Stimulated activated CD8-positive, alpha-beta memory T cell treated with anti-CD3 and anti-CD28 coated beads, Interleukin-2, amount 100 ng/mL, for 48 hours (primary cell): ENCODE measurements around the gene SLC35B1.

Experiments used
- DNase-seq, 2 donors: peaks; one replicate each; pipeline ENCODE4 v3.0.0-alpha.2; 2020; ENCODE audit warnings: low read depth in 2 of 2

Gene SLC35B1

DNA sequence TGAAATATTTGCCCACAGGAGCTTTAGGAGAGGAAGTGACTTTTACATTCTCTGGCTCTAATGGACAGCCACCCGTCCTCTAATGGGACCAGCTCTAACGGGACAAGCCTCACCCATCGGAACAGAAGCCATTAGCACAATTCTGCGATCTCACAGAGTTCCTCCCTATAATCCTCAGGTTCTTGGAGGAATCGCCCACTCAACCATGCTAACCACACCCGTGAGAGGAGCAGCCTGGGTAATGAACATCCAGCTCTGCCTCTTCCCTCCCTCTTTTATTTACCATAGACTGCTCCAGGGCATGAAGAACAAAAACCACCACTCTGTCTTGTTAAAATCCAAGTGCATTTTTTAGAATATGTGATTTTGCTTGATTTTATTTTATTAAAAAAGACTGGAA lies 6.8 kb downstream of the SLC35B1 start:
- no peak for DNase-seq

DNA sequence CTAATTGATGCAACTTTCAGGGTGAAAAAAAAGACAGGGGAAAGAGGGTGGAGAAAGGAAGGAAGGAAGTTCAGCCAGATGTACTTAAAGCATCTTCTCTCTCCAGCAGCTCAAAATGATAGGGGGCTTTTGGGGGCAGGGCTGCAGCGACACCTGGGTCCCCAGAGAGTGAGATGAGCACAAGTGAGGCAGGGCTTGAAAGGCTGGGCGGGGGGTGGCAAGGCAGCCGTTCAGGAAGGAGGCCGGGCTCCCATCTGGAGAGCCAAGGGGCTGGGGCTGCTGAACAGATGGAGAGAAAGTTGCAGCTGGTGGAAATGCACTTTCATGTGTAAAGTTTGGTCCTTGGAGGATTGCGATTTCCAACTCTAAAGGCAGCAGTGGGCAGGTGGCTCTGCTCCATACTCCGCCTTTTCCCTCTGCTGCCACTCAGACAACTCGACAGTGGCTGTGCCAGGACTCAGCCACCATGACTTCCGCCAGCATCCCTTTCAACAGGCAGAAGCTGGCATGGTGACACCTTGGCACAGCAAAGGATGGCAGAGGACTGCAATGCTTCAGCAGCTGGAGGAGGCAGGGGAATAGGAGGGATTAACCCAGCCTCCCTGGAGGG lies 7.7 kb downstream of the SLC35B1 start:
- DNase-seq = no peak

DNA sequence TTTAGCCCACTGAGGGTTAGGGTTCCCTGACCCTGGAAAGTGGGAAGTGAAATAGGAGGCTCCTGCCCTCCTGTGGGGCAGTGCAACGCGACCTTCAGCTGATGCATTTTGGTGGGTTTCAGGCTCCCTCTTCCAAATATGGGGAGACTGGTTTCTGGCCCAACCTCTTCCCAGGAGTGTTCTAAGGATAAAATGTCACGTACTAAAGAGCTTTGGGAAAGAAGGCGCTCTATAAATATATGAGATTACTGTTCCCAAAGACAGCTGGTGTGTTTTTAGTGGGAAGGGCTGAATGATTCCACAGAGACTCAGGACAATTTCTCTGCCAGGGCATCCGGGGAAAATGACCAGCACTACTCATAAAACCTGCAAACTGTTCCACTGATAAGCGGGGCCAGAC lies 9.8 kb downstream of the SLC35B1 start:
- no peak for DNase-seq

DNA sequence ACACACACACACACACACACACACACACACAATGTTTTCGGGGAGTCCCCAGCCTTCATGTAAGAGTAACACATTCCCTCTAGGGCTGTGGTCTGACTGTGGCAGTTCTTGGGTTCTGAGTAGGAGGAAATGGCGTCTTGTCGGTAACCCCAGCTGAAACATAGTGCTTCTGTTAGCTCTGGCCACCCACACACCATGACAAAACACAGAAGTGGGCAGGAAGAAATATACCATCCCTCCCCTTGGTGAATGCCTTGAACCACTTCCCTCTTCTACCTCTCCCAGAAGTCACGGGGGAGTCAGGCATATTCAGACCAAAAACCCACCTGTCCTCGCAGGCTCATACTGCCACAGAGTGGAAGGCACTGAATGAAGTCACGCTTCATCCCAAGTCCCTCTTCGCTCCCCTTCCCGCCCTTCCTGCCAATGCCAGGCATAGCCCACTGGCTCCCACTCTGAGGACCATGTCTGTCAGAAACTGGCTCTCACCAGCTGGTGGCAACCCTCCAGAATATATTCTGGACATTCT lies 11.5 kb downstream of the SLC35B1 start:
- DNase-seq = peak; percentile 52 to 63

DNA sequence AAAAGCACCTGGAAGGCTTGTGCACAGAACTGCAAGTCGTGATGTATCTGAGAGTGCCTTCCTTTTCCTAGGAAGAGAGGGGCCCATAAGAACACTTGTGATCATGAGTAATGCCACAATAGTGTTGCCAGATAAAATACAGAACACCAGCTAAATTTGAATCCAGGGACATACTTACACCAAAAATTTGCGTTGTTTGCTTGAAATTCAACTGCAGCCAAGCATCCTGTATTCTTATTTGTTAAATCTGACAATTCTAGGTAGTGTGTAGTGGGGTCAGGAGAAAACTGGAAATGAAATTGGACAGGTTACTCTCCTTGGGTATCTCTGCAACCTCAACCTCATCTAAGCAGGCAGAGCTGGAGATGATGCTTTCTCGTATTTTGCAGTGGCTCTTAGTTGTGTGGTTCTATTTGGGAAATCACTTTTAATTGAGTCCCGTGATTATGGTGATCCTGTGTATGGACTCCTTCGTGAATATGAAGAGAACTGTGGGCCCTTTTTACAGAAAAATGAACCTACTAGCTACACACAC lies 12.0 kb downstream of the SLC35B1 start:
- no peak for DNase-seq

DNA sequence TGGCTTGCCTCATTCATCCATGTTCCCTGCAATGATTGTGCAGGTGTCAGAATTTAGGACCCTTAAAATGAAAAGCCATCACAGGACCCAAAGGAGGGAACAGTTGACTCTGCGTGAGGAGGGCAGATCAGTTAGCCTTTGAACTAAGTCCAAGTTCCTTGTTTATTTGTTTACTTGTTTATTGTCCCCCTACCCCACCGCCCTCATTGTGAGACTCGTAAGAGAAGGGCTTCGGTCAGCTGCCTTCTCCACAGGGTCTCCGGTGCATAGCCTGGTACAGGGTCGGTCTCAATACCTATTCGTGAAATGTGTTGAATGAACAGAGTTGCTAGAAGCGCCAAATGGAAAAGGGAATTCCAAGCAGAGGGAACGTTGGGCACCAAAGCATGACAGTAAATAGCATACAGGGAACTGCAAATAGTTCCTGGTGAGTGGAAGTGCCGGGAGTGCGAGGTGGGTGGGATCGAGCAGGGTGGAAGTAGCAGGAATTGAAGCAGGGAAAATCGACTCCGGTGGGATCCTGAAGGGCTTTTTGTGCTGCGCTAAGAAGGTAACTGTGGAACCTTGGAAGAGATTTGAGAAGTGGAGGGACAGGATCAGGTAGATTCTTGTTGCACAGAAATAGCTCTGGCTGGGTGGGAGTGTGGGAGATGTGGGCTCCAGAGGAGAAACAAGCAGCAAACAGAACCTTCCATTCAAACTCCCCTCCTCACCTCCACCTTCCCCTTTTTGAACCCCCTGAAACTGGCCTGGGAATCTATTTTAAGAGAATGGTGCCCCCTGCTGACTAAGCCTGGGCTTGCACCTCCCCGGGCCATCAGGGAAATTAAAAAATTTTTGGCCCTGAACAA lies 12.7 kb downstream of the SLC35B1 start:
- DNase-seq = peak; percentile 52 to 73

DNA sequence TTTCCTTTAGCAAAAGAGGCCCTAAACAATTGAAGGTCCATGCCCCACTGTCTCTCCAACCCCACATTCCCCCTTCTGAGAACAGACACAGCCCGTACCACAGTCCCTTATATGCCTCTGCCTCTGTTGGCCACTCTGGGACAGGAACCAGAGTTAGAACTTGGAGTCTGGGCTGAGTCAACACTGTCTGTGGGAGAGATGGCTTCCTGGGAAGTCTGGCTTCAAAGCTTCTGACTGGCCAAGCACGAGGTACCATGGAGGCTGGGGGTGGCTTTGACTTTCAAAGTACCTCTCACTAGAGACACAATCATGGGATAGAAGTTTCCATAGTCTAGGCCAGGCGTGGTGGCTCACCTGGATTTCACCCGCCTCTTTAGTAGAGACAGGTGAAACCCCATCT lies 15.0 kb downstream of the SLC35B1 start:
- no peak for DNase-seq

DNA sequence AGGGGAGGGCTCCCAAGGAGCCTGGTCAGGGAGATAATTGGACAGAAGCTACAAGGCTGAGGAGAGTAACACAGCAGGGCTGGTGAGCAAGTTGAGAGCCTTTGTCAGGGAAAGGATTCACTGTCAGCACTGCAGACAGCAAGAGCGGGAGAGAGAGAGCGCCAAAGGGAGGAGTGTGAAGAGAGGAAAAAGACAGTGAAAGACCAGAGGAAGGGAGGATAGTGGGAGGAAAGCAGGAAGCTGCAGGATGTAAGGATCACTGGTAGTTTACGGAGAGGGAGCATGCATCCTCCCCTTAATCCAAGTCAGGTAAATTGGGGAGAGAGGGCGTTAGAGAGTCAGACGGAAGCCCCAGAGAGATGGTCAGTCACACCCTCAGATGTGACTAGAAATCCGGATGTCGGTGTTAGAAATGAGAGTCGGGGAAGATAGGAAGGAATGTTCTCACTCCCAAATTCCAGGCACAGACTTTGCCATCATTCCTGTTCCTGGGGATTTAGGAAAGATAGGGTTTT lies 16.0 kb downstream of the SLC35B1 start:
- DNase-seq = no peak

DNA sequence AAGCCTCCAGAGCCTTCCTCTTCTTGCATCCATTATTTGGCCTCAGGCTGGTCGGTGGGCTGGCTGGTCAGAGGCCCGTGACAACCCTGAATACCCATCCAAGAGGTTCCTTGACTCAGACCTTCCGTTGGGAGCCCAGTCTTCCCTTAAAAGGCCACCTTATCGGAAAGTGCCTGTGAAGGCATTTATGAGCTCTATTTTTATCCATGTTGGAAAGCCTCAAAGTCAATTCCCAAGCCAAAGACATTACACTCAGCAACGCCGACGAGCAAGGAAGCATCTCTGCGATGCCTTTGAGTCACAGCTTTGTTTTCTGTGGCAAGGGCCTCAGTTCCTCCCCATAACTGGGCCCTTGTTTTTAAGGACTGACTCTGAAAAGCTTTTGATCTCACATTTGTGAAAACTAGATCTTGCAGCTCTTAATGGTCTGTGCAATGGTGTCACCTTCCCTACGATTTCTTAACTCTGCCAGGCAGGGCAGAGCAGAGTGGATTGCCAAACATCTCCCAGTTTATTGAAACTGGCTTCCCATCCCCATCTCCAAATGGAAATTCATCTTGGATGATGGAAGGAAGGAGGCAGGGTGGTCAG lies 16.6 kb downstream of the SLC35B1 start:
- no peak for DNase-seq

DNA sequence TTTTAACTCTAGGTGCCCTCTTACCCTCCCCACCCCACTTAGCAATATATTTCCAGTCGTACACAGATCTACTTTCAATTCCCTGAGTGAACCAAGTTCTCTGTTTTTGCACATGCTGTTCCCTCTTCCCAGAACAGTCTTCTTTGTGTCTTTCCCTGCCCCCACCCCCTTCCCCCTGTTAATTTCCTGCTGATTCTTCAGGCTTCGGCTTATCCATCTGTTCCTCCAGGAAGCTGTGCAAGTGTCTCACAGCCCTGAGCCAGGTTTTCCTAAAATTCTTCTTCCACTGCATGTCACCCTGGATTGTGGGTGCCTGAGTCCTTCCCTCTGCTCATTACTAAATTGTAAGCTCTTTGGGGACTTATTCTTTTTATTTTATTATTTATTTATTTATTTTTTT lies 17.5 kb downstream of the SLC35B1 start:
- DNase-seq = no peak

DNA sequence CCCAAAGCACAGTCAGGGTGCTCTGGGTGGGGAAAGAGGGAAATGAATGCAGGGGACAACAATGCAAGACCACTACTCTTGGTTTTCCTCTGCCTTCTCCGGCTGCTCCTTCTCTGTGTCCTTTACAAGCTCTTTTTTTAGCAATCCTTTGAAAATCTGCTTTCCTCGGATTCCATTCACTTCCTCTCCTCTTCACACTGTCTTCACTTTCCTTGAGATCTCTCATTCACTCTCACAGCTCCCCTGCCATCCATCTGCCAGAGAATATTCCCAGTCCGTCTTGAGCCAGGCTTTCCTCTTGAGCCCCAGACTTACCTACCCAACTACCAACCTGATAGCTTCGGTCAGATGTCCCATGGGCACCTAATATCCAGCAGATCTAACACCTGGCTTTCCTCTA lies 18.9 kb downstream of the SLC35B1 start:
- DNase-seq = no peak

DNA sequence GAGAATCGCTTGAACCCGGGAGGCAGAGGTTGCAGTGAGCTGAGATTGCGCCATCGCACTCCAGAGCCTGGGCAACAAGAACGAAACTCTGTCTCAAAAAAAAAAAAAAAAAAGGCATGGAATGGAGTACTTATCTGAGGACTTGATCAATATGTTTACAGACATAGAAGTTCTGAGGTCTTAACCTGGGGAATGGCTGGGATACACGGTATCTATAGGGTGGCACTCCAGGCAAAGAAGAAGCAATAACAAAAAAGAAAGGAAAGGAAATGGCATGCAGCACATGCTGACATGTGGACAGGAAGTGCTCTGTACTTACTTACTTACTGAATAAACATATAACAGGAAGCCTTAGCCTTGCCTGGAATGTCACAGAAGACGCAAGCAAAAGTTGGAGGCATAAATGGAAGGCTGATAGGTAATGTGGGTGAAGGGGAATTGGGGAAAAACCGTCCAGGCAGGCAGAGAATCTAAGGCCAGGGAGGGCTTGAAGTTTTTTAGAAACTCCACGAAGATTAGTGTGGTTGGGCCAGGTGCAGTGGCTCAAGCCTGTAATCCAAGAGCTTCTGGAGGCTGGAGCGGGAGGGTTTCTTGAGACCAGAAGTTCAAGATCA lies 19.8 kb downstream of the SLC35B1 start:
- no peak for DNase-seq

DNA sequence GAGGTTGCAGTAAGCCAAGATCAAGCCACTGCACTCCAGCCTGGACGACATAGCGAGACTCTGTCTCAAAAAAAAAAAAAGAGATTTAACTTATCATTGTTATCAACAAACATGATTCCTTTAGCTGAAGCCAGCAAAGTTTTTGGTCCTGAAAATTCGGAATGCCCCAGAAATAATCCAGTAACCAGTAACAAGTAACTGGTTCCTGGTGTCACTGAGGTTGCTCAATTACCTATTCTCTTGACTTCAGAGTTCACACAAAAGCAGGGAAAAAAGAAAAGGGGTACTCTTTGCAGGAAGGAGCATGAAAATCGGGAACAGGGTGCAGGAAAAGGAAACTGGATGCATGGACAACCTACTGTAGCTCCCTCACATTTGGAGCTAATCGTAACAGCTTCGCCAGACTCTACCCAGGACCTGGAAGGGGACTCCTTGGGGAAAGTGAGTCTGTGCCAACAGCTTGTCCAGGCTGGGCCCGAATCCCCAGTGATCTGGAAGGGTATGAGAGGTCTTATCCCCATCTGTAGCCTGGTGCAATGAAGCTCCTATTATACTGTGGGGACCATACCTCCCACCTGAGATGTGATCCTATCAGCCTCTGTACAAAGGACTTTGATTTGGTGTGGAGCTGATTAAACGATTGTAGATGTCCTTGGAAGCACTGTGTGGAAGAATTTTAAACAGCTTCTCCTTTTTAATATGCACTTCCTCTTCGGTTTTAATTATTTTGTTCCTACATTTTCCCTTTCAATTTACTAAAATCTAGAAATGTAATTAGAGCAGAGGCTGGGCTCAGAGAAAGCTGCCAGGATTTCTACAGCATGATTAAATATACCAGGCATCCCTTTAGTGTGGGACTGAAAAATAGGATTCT lies 26.4 kb downstream of the SLC35B1 start:
- no peak for DNase-seq

DNA sequence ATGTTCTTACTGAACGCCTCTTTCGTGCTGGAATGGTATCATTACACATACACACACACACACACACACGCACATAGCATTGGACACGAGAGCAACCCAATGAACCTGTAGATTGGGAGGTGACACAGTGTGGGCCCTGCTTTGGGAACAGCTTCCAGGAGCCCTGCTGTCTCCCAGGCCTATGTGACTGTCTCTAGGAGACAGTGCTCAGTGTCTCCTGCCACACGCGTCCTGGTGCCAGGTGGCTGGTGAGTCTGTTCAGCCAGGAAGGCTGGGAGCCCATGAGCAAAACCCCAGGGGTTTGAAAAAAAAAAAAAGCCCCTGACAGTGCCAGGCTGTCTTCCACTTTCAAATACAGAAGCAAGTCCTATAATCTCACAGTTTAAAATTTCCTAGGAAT lies 27.4 kb downstream of the SLC35B1 start:
- no peak for DNase-seq

DNA sequence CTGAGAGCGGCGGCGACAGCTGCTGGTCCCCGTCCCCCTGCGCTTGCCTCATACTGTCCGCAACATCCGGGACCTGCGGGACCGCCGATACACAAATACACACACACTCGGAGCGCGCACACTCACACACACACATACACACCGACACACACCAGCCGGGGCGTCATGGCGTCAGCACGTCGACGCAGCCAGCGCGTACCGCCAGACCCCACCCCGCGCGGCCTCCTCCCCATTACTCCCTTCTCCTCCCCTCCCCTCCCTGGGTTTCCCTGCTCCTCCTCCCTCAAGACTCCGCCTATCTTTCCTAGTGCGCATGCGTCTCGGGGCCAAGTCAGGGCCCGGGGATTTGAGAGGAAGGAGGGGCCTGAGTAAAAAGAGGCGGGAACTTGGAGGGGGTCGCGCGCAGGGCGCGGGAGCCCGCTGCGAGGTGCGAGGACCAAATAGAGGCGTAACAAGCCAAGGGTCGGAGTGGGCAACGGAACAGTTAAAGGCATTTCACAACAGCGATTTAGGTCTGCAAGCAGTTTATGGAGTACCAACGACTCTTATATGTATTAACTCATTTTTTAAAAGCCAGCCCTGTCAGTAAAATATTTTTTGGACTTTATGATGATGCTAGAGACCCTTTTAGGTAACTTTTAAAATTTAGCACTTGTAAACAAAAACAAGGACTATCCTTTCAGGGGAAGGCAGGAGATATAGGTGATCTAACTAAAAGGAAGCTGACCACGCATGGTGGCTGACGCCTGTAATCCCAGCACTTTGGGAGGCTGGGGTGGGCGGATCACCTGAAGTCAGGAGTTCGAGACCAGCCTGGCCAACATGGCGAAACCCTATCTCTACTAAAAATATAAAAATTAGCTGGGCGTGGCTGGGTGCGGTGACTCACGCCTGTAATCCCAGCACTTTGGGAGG lies 29.6 kb downstream of the SLC35B1 start, which contains the start of gene SPOP:
Gene SPOP (minus strand): TSS at position 165 of the 915 bp plus-strand sequence. CDS start 55,287 bp downstream, outside the sequence.
- DNase-seq = peak; percentile 97

DNA sequence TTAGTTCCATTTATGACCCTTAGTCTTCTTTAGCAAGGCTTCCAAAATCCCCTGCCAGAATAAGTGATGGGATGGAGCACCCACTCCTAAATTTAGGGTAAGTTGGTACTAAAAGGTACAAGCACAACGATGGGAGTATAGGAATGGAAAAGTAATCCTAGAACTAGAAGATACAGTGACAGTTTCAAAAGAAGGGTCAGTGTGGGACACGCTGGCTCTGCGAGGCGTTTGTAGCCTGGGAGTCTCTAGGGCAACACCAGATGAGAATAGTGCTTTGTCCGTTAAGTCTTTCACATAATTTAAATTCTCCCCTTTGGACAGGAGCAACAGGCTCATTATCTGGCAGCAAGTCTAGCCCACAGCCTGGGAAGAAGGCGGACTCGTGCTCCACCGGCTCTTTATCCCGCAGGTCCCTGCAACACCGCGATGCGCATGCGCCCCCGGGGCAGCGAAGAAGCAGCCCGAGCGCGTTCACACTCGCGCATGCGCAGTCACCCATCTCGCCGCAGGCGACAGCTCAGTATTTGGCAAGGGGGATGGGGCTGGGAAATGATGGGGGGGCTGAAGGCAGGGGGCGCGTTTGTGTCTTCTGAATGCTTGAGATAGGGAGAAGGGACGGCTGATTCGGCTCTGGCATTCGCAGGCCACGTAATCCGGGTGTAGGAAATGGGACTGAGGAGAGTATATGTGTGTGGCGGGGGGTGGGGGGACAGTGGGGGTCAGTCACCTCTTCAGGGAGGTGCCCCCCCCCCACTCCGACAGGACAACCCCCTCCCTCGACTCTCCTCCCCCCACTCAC lies 30.4 kb downstream of the SLC35B1 start:
- peak; percentile 93 to 98 for DNase-seq

DNA sequence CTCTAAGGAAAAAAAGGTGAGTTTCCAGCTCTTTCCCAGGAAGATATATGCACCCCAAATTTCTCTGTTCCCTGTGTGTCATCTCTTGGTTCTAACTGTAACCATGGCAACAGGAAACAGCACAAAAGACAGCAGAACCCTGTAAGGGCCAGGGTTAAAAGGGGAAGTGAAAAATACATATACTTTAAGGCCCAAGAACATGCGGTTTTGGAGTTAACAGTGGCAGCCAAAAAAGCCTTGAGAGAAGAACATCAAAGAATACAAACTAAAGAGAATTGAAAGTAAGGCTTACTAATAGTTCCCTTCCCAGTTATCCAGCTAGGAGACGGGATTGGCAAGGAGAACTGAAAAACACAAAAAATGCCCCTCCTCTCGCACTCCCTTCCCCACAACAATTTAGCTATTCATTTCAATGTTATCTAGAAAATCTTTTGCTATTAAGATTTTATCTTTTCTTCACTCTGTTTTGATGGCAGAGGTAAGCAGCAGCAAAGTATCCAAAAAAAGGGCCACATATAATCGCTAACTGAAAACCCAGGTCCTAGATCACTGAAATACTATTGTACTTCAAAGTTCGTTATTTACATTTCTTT lies 31.4 kb downstream of the SLC35B1 start:
- DNase-seq = no peak

DNA sequence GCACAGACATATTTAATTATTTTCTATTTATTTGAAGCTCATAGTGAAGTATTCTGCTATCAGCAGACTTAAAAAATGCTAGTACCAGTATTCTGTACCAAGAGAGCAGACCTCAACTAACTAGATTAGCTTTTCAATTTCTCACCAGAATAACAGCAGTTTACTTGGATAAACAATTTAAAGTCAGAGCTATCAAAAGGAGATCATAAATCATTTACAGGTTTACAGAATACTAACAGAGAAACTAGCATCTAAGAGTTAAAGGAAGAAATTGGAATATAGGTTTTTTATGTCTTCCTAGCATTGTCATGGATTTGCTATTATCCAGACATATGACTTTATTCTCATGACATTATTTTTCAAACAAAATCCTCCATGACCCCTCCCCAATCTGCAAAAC lies 33.3 kb downstream of the SLC35B1 start:
- no peak for DNase-seq
